HG03432 (cell line): ENCODE results near the gene PLB1.

Experiments
- ATAC-seq: cut with Tn5 transposase; IDR thresholded peaks from one replicate; pipeline ENCODE4 v1.9.1; 2021; ENCODE audit warnings: mild to moderate bottlenecking, moderate library complexity; ENCODE audit not compliant: unreplicated experiment

PLB1 gene

DNA sequence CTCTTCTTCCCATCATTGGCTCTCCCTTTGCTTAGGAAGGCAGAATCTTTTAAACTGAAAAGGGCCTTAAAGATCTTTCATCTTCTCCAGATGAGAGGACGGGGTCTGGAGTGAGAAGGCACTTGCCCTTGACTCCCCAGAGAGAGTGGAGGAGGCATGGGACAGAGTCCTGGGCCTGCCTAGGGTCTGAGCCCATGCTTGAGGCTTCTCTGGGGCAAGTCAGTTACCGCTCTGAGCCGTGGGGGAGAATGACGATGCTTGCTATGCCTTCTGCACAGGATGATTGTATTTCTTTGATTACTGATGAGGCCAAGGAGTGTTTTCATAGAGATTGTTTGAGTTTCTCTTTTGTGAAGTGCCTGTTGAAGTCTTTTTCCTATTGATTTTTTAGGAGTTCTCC is 921 bp downstream of the PLB1 start:
- ATAC-seq = no peak

GRCh38 chr2:28497206-28497605 is 1.3 kb downstream of the PLB1 start:
- no peak for ATAC-seq

- no peak for ATAC-seq
Measured at GRCh38 chr2:28499282-28499681, 3.4 kb downstream of the PLB1 start.

DNA sequence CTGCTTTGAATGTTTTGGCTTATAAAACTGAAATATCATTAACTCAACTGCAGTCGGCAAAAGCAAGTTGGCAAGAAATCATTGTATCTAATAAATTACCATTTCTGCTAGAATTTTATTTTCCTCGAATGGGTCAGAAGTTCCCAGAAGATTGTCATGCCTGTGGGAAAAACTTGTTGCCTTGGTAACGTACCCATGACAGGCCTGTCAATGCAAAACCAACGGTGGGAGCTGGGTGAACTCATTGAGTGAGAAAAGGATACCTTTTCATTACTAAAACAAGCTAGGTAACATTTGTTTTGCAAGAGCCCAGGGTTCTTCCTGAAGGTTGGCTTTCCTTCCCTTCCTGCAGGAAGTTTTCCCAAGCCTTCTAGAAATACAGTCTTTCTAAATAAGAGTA is 9.5 kb downstream of the PLB1 start:
- ATAC-seq = no peak

GRCh38 chr2:28506112-28506910 is 10.5 kb downstream of the PLB1 start:
- ATAC-seq = no peak

DNA sequence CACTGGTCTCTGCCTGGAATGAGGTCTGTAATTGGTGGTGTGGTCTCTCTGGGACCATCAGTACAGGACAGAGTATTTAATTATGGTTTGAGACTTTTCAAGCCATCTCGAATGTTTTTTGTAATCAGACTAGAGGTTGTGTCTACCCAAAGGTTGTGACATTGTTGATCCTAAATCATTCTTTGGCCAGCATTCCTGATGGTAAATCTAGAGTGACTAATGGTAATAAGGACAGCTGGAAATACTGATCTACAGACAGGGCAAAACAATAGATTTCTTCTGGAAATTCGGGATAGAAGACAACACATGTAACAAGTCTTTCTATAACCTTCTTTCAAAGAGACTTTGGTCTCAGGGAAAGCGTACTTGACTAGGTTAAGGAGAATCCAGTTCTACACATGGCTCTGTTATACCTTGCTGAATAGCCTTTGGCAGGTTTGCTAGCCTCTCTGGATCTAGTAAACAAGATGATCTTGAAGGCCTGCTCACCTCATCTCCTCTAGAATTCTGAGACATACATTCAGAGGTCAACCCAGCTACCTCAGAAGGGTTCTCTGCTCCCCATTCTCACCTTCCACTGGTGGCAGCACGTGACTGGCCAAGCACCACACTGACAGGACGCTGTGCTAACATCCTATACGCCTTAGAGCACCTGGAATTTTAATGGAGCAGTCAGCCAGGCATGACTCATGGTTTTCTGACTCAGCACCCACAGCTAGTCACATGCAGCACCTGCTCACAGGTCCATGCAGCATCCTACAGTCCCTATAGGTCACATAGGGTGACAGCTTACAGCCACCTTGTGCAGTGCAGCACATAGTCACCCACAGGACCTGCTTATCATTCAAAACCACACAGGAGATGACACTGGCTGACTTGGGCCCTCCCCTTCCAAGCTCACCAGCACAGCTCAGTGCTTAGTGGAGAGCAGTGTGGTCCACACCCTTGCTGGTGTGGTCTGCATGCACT is 12.2 kb downstream of the PLB1 start:
- ATAC-seq = no peak

- ATAC-seq = no peak
Measured at GRCh38 chr2:28509361-28509760, 13.5 kb downstream of the PLB1 start.

GRCh38 chr2:28510184-28510583 is 14.3 kb downstream of the PLB1 start:
- ATAC-seq = no peak

GRCh38 chr2:28511871-28512606 is 16.2 kb downstream of the PLB1 start:
- ATAC-seq = no peak

- no peak for ATAC-seq
Measured at GRCh38 chr2:28512607-28512965, 16.7 kb downstream of the PLB1 start.

- no peak for ATAC-seq
Measured at GRCh38 chr2:28513097-28513496, 17.2 kb downstream of the PLB1 start.

- ATAC-seq = no peak
Measured at GRCh38 chr2:28515176-28515751, 19.4 kb downstream of the PLB1 start.

DNA sequence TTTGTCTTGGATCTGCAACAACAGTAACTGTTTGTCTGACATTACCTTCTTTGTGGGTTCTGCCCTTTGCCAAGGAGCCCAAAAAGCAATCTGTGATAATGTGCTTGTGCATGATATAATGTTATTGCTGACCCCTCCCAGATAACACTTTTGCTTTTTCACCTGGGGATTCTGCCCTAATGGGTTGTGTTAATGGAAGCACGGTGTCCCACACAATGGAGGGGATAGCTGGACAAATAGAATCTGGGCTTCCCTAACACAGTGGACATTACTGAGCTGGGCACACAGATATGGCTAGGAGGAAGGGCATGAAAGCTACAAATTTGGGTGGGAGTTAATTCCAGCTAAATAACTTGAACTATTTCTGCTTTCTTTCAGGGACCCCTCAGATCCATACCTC is 20.6 kb downstream of the PLB1 start:
- no peak for ATAC-seq

DNA sequence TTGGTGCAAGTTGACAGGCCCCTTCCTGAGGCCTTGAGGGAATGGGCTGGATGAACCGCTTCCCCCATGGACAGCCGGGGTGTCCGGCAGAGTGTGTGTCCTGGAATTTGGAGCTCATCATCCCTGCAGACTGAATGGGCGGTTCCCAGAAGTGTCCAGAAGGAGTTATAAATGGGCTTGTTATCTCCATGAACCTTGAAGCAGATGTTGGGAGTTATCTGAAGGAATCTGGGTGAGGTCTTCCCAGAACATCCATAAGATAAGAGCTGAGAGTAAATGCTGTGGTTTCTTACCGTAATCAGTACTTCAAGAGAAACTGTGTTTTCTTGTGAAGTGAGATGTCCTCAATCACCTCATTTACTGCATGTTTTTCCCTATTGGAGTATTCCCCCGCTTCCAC is 21.1 kb downstream of the PLB1 start:
- ATAC-seq = no peak

DNA sequence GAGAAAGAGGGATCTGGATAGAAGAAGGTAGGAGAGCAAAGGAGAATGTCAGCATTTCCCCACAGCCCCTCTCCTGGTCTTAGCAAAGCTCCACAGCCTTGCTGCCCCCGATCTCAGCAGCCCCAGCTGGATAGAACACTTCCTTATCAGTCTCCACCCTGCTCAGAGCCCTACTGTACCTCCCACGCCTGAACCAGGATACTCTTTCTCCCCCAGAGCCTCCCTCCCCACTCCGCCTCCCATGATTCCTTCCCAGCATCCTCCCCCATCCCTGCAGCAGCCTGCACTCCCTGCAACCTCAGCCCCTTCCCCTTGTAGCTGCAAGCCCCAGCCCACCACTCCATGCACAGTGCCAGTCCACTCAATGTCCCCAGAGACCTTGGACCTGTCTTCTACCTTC is 25.8 kb downstream of the PLB1 start:
- ATAC-seq = no peak

- no peak for ATAC-seq
Measured at GRCh38 chr2:28522481-28522880, 26.6 kb downstream of the PLB1 start.

DNA sequence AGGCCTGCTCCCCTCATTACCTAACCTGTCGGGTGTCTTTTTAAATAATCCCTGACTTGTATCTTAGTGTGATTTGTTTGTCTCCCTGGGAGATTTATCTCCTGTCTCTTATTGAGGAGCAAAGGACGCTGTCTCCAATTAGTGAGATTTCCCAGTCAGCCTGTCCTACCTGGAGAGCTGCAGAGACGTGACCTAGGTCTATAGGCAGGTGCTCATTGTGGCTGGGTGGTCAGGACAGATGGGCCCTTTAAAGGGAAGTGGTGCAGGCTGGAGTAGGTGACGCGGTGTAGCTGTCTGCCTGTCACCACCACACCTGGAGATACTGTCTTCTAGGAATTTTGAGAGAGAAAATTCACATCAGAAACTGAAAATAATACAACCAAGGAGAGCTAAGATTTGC is 28.0 kb downstream of the PLB1 start:
- no peak for ATAC-seq

DNA sequence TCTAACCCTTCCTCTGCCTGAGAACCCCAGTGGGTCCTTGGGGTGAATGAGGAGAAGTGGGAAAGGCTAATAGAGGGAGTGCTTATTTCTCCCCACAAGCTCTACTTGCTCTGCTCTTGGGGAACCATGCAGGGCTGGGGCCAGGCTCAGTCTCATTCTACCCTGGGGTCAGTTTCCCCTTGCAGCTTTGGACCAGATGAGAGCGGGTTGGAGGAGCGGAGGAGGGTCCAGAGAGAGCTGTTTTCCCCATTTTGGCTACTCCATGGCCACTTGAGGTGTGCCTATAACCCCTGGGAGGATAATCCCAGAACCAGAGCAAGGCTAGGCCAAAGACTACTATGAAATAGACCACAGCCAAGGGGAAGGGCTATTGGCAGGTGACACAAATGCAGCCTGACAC is 29.6 kb downstream of the PLB1 start:
- ATAC-seq = no peak

GRCh38 chr2:28526527-28527132 is 30.8 kb downstream of the PLB1 start:
- ATAC-seq = no peak

GRCh38 chr2:28527196-28527595 is 31.3 kb downstream of the PLB1 start:
- no peak for ATAC-seq

DNA sequence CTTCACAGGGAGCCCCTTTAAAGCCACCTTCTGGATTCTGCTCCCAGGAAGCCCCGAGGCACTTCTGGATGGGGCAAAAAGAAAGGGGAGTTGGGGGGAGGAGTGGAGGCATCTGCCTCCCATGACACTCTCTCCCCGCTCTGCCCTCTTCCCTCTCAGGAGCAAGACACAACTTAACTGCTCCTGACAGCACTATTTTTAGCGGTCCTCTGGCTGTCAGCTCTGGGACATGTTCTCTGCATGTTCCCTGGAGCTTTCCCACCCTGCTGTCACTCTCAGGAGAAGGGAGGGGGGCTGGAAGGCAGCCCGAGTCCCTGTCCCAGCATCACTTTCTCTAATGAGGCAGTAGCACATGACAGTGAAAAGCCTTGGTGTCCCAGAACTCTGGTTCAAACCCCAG is 32.3 kb downstream of the PLB1 start:
- no peak for ATAC-seq
